Stimulated activated CD8-positive, alpha-beta memory T cell treated with anti-CD3 and anti-CD28 coated beads, Interleukin-4, amount 100 ng/mL, for 48 hours (primary cell): ENCODE measurements around the gene TNFRSF19.

Experiments
- DNase-seq: peaks from one replicate; pipeline ENCODE4 v3.0.0-alpha.2; 2020

TNFRSF19 gene

GRCh38 chr13:23609414-23609760 lies 39.2 kb downstream of the TNFRSF19 start:
- DNase-seq, result no peak

GRCh38 chr13:23609874-23610576 lies 39.8 kb downstream of the TNFRSF19 start:
- no peak for DNase-seq

GRCh38 chr13:23610966-23611491 lies 40.8 kb downstream of the TNFRSF19 start:
- DNase-seq, result no peak

- DNase-seq, result no peak
Measured at GRCh38 chr13:23612182-23612581, 42.0 kb downstream of the TNFRSF19 start.

GRCh38 chr13:23612731-23613130 lies 42.5 kb downstream of the TNFRSF19 start:
- no peak for DNase-seq

GRCh38 chr13:23613596-23613995 lies 43.4 kb downstream of the TNFRSF19 start:
- DNase-seq, result no peak

GRCh38 chr13:23615395-23616081 lies 45.3 kb downstream of the TNFRSF19 start:
- no peak for DNase-seq

GRCh38 chr13:23616228-23616627 lies 46.0 kb downstream of the TNFRSF19 start:
- DNase-seq, result no peak

GRCh38 chr13:23617551-23618024 lies 47.4 kb downstream of the TNFRSF19 start:
- DNase-seq, result no peak

- DNase-seq, result no peak
Measured at GRCh38 chr13:23618341-23618740, 48.1 kb downstream of the TNFRSF19 start.

GRCh38 chr13:23619068-23619855 lies 49.0 kb downstream of the TNFRSF19 start:
- no peak for DNase-seq

GRCh38 chr13:23620211-23620610 lies 50.0 kb downstream of the TNFRSF19 start:
- no peak for DNase-seq

- DNase-seq, result no peak
Measured at GRCh38 chr13:23620613-23621315, 50.6 kb downstream of the TNFRSF19 start.

GRCh38 chr13:23621316-23621645 lies 51.1 kb downstream of the TNFRSF19 start:
- peak; percentile 32 for DNase-seq

GRCh38 chr13:23622985-23623384 lies 52.8 kb downstream of the TNFRSF19 start:
- no peak for DNase-seq

GRCh38 chr13:23623394-23623793 lies 53.2 kb downstream of the TNFRSF19 start:
- DNase-seq, result no peak

GRCh38 chr13:23626700-23627099 lies 56.5 kb downstream of the TNFRSF19 start:
- no peak for DNase-seq

- no peak for DNase-seq
Measured at GRCh38 chr13:23627410-23627809, 57.2 kb downstream of the TNFRSF19 start.

- DNase-seq, result no peak
Measured at GRCh38 chr13:23628250-23628649, 58.0 kb downstream of the TNFRSF19 start.

- no peak for DNase-seq
Measured at GRCh38 chr13:23628765-23629565, 58.8 kb downstream of the TNFRSF19 start.

GRCh38 chr13:23629566-23630272 lies 59.5 kb downstream of the TNFRSF19 start:
- DNase-seq, result no peak
